Cardiac fibroblast (primary cell): ENCODE measurements around the gene MYF6.

Source experiments
- DNase-seq, 2 donors: peaks; one replicate each; pipeline versions ENCODE4 v3.0.0 to v3.0.0-alpha.2; 2010; ENCODE audit warnings: low read depth in 2 of 2
- H3K4me3 ChIP-seq, 2 donors: replicated peaks in 1 of 2; 1 replicate in 1 of 2; 2 replicates in 1 of 2; pipeline ENCODE4 v1.5.1; 2011; ENCODE audit warnings: low read depth in 2 of 2, low read length in 2 of 2, mild to moderate bottlenecking in 2 of 2, moderate library complexity in 1 of 2
- CTCF ChIP-seq: IDR thresholded peaks from one replicate; pipeline ENCODE4 v1.5.1; 2011; ENCODE audit warnings: low read depth, mild to moderate bottlenecking, low read length, inconsistent platforms

The MYF6 gene

GRCh38 chr12:80679346-80680131 is 27.9 kb upstream of the MYF6 start:
- no peak for TF ChIP-seq CTCF
- DNase-seq: no peak
- no peak overlapping the region for H3K4me3 ChIP-seq

- TF ChIP-seq CTCF: no peak
- no peak for DNase-seq
- no peak overlapping the region for H3K4me3 ChIP-seq
Observed at GRCh38 chr12:80681287-80681686, 26.1 kb upstream of the MYF6 start.

- no peak for DNase-seq
- H3K4me3 ChIP-seq: no peak overlapping the region
- no peak for TF ChIP-seq CTCF
Observed at GRCh38 chr12:80681786-80682185, 25.6 kb upstream of the MYF6 start.

GRCh38 chr12:80684077-80684495 is 23.3 kb upstream of the MYF6 start:
- no peak for DNase-seq
- TF ChIP-seq CTCF: no peak
- H3K4me3 ChIP-seq: no peak overlapping the region

- no peak for DNase-seq
- TF ChIP-seq CTCF: no peak
Observed at GRCh38 chr12:80690090-80690489, 17.3 kb upstream of the MYF6 start.

GRCh38 chr12:80690513-80690912 is 16.9 kb upstream of the MYF6 start:
- no peak for TF ChIP-seq CTCF
- no peak overlapping the region for H3K4me3 ChIP-seq
- no peak for DNase-seq

More at GRCh38 chr12:80690090-80690489, 17.3 kb upstream of the MYF6 start:
- H3K4me3 ChIP-seq: no peak overlapping the region

GRCh38 chr12:80692114-80692513 is 15.3 kb upstream of the MYF6 start:
- DNase-seq: no peak
- TF ChIP-seq CTCF: no peak
- no peak overlapping the region for H3K4me3 ChIP-seq
